ENCODE measurements around the gene CDKN2B.

- TF ChIP-seq, protein P1, sequence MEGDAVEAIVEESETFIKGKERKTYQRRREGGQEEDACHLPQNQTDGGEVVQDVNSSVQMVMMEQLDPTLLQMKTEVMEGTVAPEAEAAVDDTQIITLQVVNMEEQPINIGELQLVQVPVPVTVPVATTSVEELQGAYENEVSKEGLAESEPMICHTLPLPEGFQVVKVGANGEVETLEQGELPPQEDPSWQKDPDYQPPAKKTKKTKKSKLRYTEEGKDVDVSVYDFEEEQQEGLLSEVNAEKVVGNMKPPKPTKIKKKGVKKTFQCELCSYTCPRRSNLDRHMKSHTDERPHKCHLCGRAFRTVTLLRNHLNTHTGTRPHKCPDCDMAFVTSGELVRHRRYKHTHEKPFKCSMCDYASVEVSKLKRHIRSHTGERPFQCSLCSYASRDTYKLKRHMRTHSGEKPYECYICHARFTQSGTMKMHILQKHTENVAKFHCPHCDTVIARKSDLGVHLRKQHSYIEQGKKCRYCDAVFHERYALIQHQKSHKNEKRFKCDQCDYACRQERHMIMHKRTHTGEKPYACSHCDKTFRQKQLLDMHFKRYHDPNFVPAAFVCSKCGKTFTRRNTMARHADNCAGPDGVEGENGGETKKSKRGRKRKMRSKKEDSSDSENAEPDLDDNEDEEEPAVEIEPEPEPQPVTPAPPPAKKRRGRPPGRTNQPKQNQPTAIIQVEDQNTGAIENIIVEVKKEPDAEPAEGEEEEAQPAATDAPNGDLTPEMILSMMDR (IDR thresholded peaks at IDR 0.05) = no peak
- TF ChIP-seq POLR2A (IDR thresholded peaks at IDR 0.05) (no peak), EP300 (IDR thresholded peaks at IDR 0.05) (no peak)
Observed at GRCh38 chr9:21997480-21997879, 11.6 kb downstream of the CDKN2B start.

All from ovary (tissue), 3 donors.